Neural progenitor cell (in vitro differentiated cells): Measurements from ENCODE around the gene OPALIN.

ENCODE experiments used
- EZH2 ChIP-seq: fragments of 200-600 bp; sonication (generic); IDR thresholded peaks from 2 replicates; pipeline ENCODE4 v1.6.1; 2017; ENCODE audit warnings: antibody characterized with exemption, mild to moderate bottlenecking, moderate library complexity
- EZH2phosphoT487 ChIP-seq: fragments of 200-600 bp; sonication (generic); IDR thresholded peaks from 2 replicates; pipeline ENCODE4 v1.6.1; 2017; ENCODE audit warnings: antibody characterized with exemption
- TF ChIP-seq, protein P1 (sequence below): fragments of 200-600 bp; sonication (generic); IDR thresholded peaks from 2 replicates; pipeline ENCODE4 v1.5.1; 2017; ENCODE audit warnings: antibody characterized with exemption, mild to moderate bottlenecking

DNA sequence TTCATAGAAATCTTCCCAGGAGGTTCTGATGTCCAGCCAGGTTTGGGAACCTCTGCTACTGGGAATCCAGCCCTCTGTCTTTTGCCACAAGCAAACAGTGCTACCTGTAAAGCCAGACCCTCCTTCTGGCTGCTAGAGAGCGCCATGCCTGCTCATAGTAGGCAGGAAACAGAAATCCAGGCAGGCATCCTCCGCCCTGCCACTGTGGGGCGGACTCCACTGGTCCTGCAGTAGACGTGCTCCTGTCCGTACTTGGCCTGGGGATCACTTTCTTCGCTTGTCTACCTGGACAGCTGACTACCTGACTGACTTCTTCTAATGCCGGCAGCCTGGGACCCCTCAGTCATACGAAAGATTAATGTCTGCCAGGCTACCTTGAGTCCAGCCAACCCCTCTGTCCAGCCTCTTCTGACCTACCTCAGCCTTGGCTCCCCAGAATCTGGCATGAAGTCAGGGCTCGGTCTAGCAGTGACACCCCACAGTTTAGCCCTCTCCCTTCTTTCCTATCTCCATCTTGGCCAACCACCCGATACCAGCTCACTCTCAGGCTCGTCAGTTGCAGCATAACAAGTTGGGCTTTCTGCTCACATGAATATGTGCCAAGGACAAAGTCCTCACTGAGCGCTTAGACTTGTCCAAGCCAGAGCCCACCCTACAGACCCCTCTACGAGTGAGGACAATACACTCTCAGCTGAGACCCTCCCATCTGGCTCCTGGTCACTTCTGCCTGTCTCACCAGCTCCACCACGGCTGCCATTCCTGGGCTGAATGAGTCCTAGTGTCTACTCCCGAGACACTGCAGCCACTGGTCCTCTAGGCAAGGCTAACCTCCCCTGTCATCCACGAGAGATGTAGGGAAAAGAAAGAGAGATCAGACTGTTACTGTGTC is 43.9 kb upstream of the OPALIN start:
- TF ChIP-seq EZH2 = no peak
- TF ChIP-seq, protein P1, sequence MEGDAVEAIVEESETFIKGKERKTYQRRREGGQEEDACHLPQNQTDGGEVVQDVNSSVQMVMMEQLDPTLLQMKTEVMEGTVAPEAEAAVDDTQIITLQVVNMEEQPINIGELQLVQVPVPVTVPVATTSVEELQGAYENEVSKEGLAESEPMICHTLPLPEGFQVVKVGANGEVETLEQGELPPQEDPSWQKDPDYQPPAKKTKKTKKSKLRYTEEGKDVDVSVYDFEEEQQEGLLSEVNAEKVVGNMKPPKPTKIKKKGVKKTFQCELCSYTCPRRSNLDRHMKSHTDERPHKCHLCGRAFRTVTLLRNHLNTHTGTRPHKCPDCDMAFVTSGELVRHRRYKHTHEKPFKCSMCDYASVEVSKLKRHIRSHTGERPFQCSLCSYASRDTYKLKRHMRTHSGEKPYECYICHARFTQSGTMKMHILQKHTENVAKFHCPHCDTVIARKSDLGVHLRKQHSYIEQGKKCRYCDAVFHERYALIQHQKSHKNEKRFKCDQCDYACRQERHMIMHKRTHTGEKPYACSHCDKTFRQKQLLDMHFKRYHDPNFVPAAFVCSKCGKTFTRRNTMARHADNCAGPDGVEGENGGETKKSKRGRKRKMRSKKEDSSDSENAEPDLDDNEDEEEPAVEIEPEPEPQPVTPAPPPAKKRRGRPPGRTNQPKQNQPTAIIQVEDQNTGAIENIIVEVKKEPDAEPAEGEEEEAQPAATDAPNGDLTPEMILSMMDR = no peak
- no peak for TF ChIP-seq EZH2phosphoT487
